Measurements from ENCODE around the gene COL4A2. TPM values are rescaled to one million over a fixed set of nuclear protein-coding genes. Genes with fewer than 3 reads are reported as not detected.

COL4A2 gene
- total and polyA plus RNA-seq, 9 donors = 59.5 to 171 (median 136) TPM

GRCh38 chr13:110521946-110522345 is 214.9 kb downstream of the COL4A2 start:
- Histone ChIP-seq H3K4me1 (ENCODE audit: insufficient read depth) (peaks cover 3% of the 10 kb centered on the region), H3K27me3 (no peaks in the 10 kb centered on the region), H3K9me3 (no peaks in the 10 kb centered on the region), H3K4me3 (no peak overlapping the region), H3K36me3 (no peaks in the 10 kb centered on the region), H3K27ac (no peak overlapping the region)
- intact Hi-C loops (cut with DNase I) = no loop called here
- WGBS, 3 donors = 86 to 92% (median 92%) methylated on average over 7 of the region's 7 CpGs
- DNase-seq = no peak
- no peak for TF ChIP-seq POLR2A (IDR thresholded peaks at IDR 0.05)
- TF ChIP-seq EP300 (IDR thresholded peaks at IDR 0.05) = no peak
- TF ChIP-seq CTCF (IDR thresholded peaks at IDR 0.05) = no peak

GRCh38 chr13:110522721-110523120 is 215.6 kb downstream of the COL4A2 start:
- peaks cover 6% of the 10 kb centered on the region for H3K4me1 ChIP-seq (ENCODE audit: insufficient read depth)
- H3K4me3 ChIP-seq = no peak overlapping the region
- TF ChIP-seq EP300 (IDR thresholded peaks at IDR 0.05) = no peak
- TF ChIP-seq CTCF (IDR thresholded peaks at IDR 0.05) = no peak
- TF ChIP-seq POLR2A (IDR thresholded peaks at IDR 0.05) = no peak
- no peaks in the 10 kb centered on the region for H3K9me3 ChIP-seq
- no peaks in the 10 kb centered on the region for H3K36me3 ChIP-seq
- H3K27me3 ChIP-seq = no peaks in the 10 kb centered on the region
- intact Hi-C loops (cut with DNase I) = no loop called here
- H3K27ac ChIP-seq = no peak overlapping the region
- WGBS, 3 donors = 86 to 90% (median 89%) methylated on average over 5 of the region's 5 CpGs
- no peak for DNase-seq

- DNase-seq = no peak
- H3K27ac ChIP-seq = no peak overlapping the region
- peaks cover 6% of the 10 kb centered on the region for H3K4me1 ChIP-seq (ENCODE audit: insufficient read depth)
- H3K36me3 ChIP-seq = no peaks in the 10 kb centered on the region
- 76 to 83% (median 77%) methylated on average over 9 of the region's 9 CpGs for WGBS, 3 donors
- no peaks in the 10 kb centered on the region for H3K9me3 ChIP-seq
- no peaks in the 10 kb centered on the region for H3K27me3 ChIP-seq
- TF ChIP-seq EP300 (IDR thresholded peaks at IDR 0.05) = no peak
- no peak for TF ChIP-seq POLR2A (IDR thresholded peaks at IDR 0.05)
- no peak for TF ChIP-seq CTCF (IDR thresholded peaks at IDR 0.05)
- no peak overlapping the region for H3K4me3 ChIP-seq
- intact Hi-C loops (cut with DNase I) = no loop called here
These were observed 216.1 kb downstream of the COL4A2 start for GRCh38 chr13:110523180-110523579.

GRCh38 chr13:110523838-110524540 is 216.9 kb downstream of the COL4A2 start:
- WGBS, 3 donors = 83 to 90% (median 89%) methylated on average over 17 of the region's 17 CpGs
- Histone ChIP-seq H3K27me3 (no peaks in the 10 kb centered on the region), H3K4me1 (ENCODE audit: insufficient read depth) (peaks cover 6% of the 10 kb centered on the region), H3K36me3 (no peaks in the 10 kb centered on the region), H3K4me3 (no peak overlapping the region), H3K9me3 (no peaks in the 10 kb centered on the region), H3K27ac (no peak overlapping the region)
- DNase-seq = no peak
- TF ChIP-seq CTCF (IDR thresholded peaks at IDR 0.05) (no peak), POLR2A (IDR thresholded peaks at IDR 0.05) (no peak), EP300 (IDR thresholded peaks at IDR 0.05) (no peak)
- intact Hi-C loops (cut with DNase I) = no loop called here

All from ovary (tissue), 9 donors.